Measurements from ENCODE around the gene NADSYN1. TPM values are rescaled to one million over a fixed set of nuclear protein-coding genes. Genes with fewer than 3 reads are reported as not detected.
"Not testable (repeated sequence)": the region's sequence is repeated elsewhere in the genome, so short reads cannot be mapped to it uniquely, and the experiment has no call there.

NADSYN1 gene
- total RNA-seq: 100 to 1,000 TPM; 188 to 197 TPM
- 10 to 100 TPM; 24.0 to 29.1 (median 25.9) TPM for polyA plus RNA-seq
- 65.6 to 180 (median 143) reads per million in 6 experiments for total RNA-seq

DNA sequence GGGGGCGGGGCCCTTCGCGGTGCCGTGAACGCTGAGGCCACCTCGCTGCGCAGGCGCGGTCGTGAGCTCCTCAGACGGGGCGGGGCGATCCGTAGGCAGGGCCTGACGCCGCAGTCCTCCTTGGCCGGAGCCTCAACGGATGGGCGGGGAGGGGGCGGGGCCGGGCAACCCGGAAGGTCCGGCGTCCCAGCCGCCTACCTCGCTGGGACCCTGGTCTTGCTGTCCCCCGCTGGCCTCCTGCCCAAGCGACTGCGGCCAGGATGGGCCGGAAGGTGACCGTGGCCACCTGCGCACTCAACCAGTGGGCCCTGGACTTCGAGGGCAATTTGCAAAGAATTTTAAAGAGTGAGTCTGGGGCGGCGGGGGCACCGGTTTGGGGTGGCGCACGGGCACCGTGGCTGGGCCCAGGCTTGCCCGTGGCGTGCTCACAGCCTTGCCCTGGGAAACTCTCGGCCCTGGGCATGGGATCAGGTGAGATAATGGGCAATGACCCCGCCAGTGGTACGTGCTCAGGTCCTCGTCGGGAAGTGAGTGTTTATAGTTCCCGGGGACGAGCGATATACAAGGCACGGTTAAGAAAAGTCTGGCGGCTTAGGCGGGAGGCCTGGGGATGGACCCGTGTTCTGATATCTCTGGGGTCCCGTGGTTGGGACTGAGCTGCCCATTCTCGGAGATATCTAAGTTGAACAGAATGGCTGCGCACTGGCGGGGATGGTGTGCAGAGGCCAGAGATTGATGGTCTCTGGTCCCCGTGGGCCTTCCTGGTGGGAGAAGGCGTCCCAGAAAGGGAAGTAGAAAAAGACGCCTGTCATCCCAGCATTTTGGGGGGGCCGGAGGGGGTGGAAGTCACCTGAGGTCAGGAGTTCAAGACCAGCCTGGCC lies at the start of gene NADSYN1:
Gene NADSYN1, plus strand, starts transcription at position 167 of the 881 bp plus-strand sequence. Its CDS starts 94 bp downstream, at position 261.
- Mint-ChIP-seq H3K4me1 (peaks cover 25 to 76% (median 66%) of the 10 kb centered on the region in 4 donors), H3K4me3 (peak within 1 kb of the TSS; percentile 80 to 98 (median 90)), H3K36me3 (peaks cover 0 to 34% (median 5%) of the 10 kb centered on the region in 3 donors), H3K27ac (peak within 1 kb of the TSS; percentile 58 to 99 (median 96)), H3K27me3 (no peaks in the 10 kb centered on the region), H3K9me3 (no peaks in the 10 kb centered on the region)
- peak; percentile 65 to 68 for ATAC-seq
- DNase-seq: peak; percentile 84 to 97 (median 88)
- POLR2A ChIA-PET: interaction anchor here (0.6 to 1.3 kb wide), 3 partner anchors 10 to 1299 kb away, joined by 3 to 4 read pairs (median 3); no protein-coding TSS in a partner anchor

DNA sequence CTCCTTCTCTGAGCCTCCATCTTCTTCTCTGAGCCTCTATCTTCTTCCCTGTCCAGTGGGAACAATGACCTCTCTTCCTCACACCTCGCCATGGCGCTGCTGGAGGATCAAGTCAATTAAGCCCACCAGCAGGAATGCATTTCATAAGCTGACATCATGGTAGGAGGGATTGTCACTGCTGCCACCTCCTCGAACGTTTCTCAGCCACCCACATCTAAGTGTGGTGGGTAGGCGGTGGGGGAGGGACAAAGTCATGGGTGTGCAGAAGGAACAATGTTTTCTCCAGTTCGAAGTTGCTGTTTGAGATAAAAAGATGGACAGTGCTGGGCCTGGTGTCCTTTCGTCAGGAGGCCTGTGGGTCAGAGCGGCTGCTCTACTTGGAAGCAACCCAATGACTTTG lies 48.8 kb upstream of the NADSYN1 start:
- Mint-ChIP-seq H3K9me3 (peaks cover 0 to 14% (median 0%) of the 10 kb centered on the region in 9 donors), H3K4me1 (no peaks in the 10 kb centered on the region), H3K36me3 (no peaks in the 10 kb centered on the region), H3K27ac (no peak overlapping the region), H3K27me3 (peaks cover 0 to 12% (median 3%) of the 10 kb centered on the region in 5 donors), H3K4me3 (no peak overlapping the region)
- POLR2A ChIA-PET: no interaction called here
- no peak for DNase-seq
- ATAC-seq: no peak

DNA sequence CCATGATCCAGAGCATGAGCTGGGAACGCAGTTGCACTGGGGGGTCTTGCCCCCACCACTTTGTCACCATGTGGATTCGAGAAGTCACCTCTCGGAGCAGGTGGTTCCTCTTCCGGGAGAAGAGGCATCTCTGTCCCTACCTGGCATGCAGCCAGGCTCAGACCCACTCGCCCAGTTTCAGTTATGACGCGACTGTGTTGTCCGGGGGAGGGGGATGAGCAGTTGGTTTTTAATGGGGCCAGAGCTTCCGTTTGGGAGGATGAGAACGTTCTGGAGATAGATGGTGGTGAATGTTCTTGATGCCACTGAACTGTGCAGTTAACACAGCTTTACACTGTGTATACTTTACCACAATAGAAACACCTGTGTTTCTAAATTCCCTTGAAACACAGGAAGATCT lies 46.3 kb upstream of the NADSYN1 start:
- Mint-ChIP-seq H3K4me1 (no peaks in the 10 kb centered on the region), H3K27ac (no peak overlapping the region), H3K36me3 (peaks cover 0 to 4% (median 0%) of the 10 kb centered on the region in 3 donors), H3K9me3 (peaks cover 0 to 23% (median 3%) of the 10 kb centered on the region in 9 donors), H3K4me3 (no peak overlapping the region), H3K27me3 (peaks cover 5 to 20% (median 6%) of the 10 kb centered on the region in 5 donors)
- DNase-seq (no peak), ATAC-seq (no peak)
- POLR2A ChIA-PET: no interaction called here

DNA sequence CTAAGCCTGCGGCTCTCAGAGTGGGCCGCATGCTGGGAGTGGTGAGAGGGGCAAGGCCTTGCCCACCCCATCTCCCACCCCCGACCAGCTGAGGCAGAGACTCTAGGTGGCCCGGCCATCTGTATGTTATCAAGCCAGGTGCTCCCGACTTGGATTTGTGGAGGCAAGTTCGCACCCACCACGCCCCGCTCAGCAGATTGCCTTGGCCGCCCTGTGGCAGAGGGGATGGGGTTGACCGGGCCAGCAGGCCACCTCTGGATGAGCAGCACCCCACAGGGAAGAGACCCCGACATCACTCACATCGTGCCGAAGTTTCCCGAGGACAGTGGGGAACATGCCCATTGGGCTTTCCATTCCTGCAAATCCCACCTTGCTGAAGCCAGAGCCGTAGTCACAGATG lies 45.6 kb upstream of the NADSYN1 start:
- Mint-ChIP-seq H3K4me3 (no peak overlapping the region), H3K27ac (no peak overlapping the region), H3K27me3 (peaks cover 3 to 27% (median 9%) of the 10 kb centered on the region in 5 donors), H3K9me3 (peaks cover 0 to 23% (median 0%) of the 10 kb centered on the region in 9 donors), H3K36me3 (peaks cover 0 to 4% (median 0%) of the 10 kb centered on the region in 3 donors), H3K4me1 (no peaks in the 10 kb centered on the region)
- POLR2A ChIA-PET: no interaction called here
- DNase-seq: no peak
- ATAC-seq: no peak

DNA sequence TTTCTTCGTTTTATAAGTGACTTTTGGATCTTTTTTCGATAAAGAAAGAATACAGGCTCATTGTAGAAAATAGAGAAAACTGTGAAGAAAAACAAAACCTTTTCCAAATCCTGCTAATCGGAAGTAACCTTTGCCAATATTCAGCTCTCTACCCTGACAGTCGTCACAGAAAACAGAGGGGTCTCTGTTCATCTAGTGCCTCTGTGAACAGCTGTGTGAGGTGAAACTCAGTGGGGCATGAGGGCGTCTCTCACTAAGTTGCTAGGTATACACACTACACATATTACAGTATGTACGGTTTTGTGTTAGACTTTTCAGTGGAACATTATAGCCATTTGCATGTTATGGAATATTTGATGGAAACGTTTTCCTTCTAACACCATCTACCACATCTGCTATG lies 44.2 kb upstream of the NADSYN1 start:
- no peak for DNase-seq

DNA sequence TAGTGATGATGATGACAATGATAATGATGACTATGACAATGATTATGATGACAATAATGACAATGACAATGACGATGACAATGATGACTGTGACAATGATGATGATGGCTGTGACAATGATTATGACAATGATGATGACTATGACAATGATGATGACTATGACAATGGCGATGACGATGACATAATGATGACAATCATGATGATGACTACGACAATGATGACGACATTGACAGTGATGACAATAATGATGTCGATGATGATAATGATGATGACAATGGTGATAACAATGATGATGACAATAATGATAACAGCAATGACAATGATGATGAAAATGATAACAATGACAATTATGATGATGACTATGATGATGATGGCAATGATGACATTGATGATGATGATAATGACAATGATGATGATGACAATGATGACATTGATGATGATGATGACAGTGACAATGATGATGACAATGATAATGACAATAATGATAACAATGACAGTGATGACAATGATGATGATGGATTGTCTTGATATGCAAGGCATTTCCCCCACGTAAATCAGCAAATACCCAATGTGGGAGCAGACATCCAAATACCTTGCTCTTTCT lies 42.5 kb upstream of the NADSYN1 start:
- Mint-ChIP-seq H3K4me1 (peaks cover 0 to 2% (median 0%) of the 10 kb centered on the region in 4 donors), H3K36me3 (peaks cover 0 to 4% (median 3%) of the 10 kb centered on the region in 3 donors), H3K4me3 (no peak overlapping the region), H3K27ac (no peak overlapping the region), H3K9me3 (peaks cover 0 to 22% (median 0%) of the 10 kb centered on the region in 9 donors), H3K27me3 (peaks cover 13 to 25% (median 17%) of the 10 kb centered on the region in 5 donors)
- DNase-seq: no peak
- POLR2A ChIA-PET: no interaction called here
- ATAC-seq: no peak

More for the DNA sequence above, 44.2 kb upstream of the NADSYN1 start:
- peaks cover 4 to 27% (median 10%) of the 10 kb centered on the region in 5 donors for H3K27me3 Mint-ChIP-seq
- peaks cover 0 to 16% (median 0%) of the 10 kb centered on the region in 9 donors for H3K9me3 Mint-ChIP-seq
- no peak overlapping the region for H3K4me3 Mint-ChIP-seq
- ATAC-seq: no peak
- no peaks in the 10 kb centered on the region for H3K4me1 Mint-ChIP-seq
- peaks cover 0 to 4% (median 0%) of the 10 kb centered on the region in 3 donors for H3K36me3 Mint-ChIP-seq
- no peak overlapping the region for H3K27ac Mint-ChIP-seq
- POLR2A ChIA-PET: no interaction called here

DNA sequence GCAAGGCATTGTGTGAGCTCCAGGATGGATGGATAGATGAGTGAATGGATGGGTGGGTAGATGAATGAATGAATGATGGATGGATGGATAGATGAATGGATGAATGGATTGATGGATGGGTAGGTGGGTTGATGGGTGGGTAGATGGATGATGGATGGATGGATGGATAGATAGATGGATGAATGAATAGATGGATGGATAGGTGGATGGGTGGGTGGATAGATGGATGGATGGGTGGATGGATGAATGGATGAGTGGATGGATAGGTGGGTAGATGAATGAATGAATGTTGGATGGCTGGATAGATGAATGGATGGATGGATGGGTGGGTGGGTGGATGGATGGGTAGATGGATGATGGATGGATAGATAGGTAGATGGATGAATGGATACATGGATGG lies 38.4 kb upstream of the NADSYN1 start:
- ATAC-seq (no peak), DNase-seq (no peak)
- POLR2A ChIA-PET: no interaction called here
- H3K4me1 Mint-ChIP-seq: peaks cover 0 to 3% (median 1%) of the 10 kb centered on the region in 4 donors
- no peak overlapping the region for H3K4me3 Mint-ChIP-seq
- H3K9me3 Mint-ChIP-seq: peaks cover 0 to 22% (median 0%) of the 10 kb centered on the region in 9 donors
- H3K27ac Mint-ChIP-seq: no peak overlapping the region
- peaks cover 12 to 25% (median 15%) of the 10 kb centered on the region in 5 donors for H3K27me3 Mint-ChIP-seq
- peaks cover 0 to 4% (median 3%) of the 10 kb centered on the region in 3 donors for H3K36me3 Mint-ChIP-seq

DNA sequence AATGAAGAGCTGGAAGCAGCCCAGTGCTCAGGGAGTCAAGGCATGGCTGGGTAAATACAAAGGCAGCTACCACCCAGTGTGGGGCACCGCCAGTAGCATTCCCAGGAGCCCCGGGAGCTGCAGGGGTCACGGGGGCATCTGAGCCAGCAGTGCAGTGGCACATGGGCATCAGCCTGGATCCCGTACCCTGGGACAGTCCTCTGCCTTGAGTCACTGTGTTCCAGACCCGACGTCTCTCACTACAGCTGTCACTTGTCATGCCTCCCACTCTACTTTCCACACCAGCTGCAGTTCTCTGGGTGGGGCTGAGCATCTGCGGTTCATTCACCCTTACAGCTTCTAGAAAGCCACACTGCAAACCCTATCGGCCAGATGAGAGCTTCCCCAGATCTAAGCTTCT lies 34.4 kb upstream of the NADSYN1 start:
- Mint-ChIP-seq H3K27me3 (peaks cover 6 to 18% (median 7%) of the 10 kb centered on the region in 5 donors), H3K9me3 (peaks cover 0 to 13% (median 0%) of the 10 kb centered on the region in 9 donors), H3K4me3 (no peak overlapping the region), H3K36me3 (peaks cover 0 to 3% (median 0%) of the 10 kb centered on the region in 3 donors), H3K4me1 (peaks cover 0 to 10% (median 1%) of the 10 kb centered on the region in 4 donors), H3K27ac (no peak overlapping the region)
- no peak for ATAC-seq
- DNase-seq: no peak
- POLR2A ChIA-PET: no interaction called here

DNA sequence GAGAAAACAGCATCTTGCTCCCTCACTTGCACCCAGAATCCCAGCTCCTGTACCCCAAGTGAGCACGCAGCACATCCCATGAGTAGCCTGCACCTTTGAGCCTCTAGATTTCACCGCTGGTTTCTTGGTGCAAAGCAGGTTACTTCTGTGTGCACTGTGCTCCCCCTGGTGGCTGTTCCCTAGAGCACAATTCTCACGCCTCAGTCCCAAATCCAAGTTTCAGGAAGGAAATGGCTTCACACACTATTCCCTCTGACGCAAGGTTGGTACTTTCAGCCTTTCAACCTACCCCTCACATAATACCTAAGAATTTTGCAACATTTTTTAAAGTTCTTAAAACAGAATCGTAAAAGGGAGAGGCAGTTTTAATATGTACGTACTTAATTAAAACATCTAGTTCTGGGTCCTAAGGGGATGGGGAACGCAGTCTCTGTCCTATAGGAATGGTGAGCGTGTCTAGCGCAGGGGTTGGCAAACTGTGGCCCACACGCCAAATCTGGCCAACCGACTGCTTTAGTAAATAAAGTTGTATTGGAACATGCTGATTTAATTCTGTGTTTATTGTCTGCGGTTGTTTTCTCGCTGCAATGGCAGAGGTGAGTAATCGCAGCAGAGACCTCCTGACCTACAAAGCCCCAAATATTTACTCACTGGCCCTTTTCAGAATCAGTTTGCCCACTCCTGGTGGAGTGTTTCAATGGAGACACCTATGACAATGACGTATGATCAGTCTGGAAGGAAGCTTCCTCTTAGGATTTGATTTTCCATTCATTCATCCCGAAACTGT lies 32.4 kb upstream of the NADSYN1 start:
- Mint-ChIP-seq H3K27ac (no peak overlapping the region), H3K36me3 (no peaks in the 10 kb centered on the region), H3K4me1 (peaks cover 0 to 10% (median 0%) of the 10 kb centered on the region in 4 donors), H3K27me3 (peaks cover 0 to 4% (median 0%) of the 10 kb centered on the region in 5 donors), H3K4me3 (no peak overlapping the region), H3K9me3 (no peaks in the 10 kb centered on the region)
- ATAC-seq (no peak), DNase-seq (no peak)
- POLR2A ChIA-PET: no interaction called here

DNA sequence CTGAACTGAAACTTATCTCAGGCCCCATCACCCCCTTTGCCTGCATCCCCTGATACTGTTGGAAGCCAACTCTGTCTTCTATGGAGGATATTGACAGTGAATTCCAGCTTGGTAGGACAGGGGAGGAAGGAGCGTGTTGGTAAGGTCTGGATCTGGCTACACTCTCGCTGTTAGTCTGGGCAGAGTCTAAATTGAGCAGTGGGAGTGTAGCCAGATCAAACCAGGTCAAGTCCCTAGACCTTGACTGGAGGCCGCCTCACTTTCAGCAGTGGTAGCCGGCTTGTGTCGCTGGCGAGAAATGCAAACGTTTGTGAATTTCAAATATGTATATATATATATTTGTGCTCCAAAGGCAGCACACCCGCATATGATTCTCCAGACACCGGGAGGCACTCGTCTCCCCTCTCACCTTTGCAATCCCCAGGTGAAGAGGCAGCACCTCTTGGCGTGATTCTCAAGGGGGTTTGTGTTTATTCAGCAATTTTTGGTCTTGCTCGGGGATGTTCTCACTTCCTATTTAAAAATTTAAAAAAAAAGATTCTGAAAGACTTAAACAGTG lies 31.5 kb upstream of the NADSYN1 start:
- POLR2A ChIA-PET: no interaction called here
- no peak for DNase-seq
- H3K27me3 Mint-ChIP-seq: peaks cover 0 to 4% (median 0%) of the 10 kb centered on the region in 5 donors
- H3K4me3 Mint-ChIP-seq: no peak overlapping the region
- H3K36me3 Mint-ChIP-seq: no peaks in the 10 kb centered on the region
- H3K27ac Mint-ChIP-seq: no peak overlapping the region
- no peak for ATAC-seq
- peaks cover 0 to 10% (median 0%) of the 10 kb centered on the region in 4 donors for H3K4me1 Mint-ChIP-seq
- H3K9me3 Mint-ChIP-seq: no peaks in the 10 kb centered on the region

DNA sequence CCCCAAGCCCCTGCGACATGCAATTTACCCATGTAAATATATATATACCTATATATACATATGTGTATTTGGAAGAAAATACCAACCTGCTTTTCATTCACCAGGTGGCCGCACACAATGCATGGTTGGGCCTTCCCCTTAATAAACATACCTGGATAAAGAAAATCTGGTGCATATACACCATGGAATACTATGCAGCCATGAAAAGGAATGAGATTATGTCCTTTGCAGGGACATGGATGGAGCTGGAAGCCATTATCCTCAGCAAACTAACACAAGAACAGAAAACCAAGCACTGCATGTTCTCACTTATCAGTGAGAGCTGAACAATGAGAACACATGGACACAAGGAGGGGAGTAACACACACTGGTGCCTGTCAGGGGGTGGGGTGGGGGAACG lies 30.7 kb upstream of the NADSYN1 start:
- H3K9me3 Mint-ChIP-seq, H3K4me3 Mint-ChIP-seq, POLR2A ChIA-PET, H3K27me3 Mint-ChIP-seq, ATAC-seq, DNase-seq, H3K4me1 Mint-ChIP-seq, H3K27ac Mint-ChIP-seq, H3K36me3 Mint-ChIP-seq: not testable (repeated sequence)

All from naive thymus-derived CD8-positive, alpha-beta T cell (primary cell).